Astrocyte (in vitro differentiated cells and primary cell): ENCODE data around the gene ME2. TPM values are rescaled to one million over a fixed set of nuclear protein-coding genes. Genes with fewer than 3 reads are reported as not detected.

Experiments
- DNase-seq: peaks from one replicate; pipeline ENCODE4 v3.0.0-alpha.2; 2010; ENCODE audit warnings: low read depth
- FAIRE-seq: peaks from 2 replicates; lab custom pipeline; 2011; peaks lifted over from hg19 to GRCh38; lab: Jason Lieb, UNC
- H2AFZ ChIP-seq: 2 replicates; pipeline ENCODE4 v1.6.0; 2012; ENCODE audit warnings: low read depth, low read length, inconsistent platforms
- H3K27ac ChIP-seq: 2 replicates; pipeline ENCODE4 v1.5.1; 2011; ENCODE audit warnings: low read depth, low read length, inconsistent platforms
- H3K27me3 ChIP-seq: 2 replicates; pipeline ENCODE4 v1.6.0; 2011; ENCODE audit warnings: low read length, inconsistent platforms; ENCODE audit not compliant: insufficient read depth
- H3K36me3 ChIP-seq: 2 replicates; pipeline ENCODE4 v1.5.1; 2011; ENCODE audit warnings: low read length, inconsistent platforms; ENCODE audit not compliant: insufficient read depth
- H3K4me1 ChIP-seq: 2 replicates; pipeline ENCODE4 v1.5.1; 2011; ENCODE audit warnings: low read length, inconsistent platforms; ENCODE audit not compliant: insufficient read depth
- H3K4me2 ChIP-seq: 2 replicates; pipeline ENCODE4 v1.6.0; 2012; ENCODE audit warnings: low read length, inconsistent platforms
- H3K4me3 ChIP-seq: 2 replicates; pipeline ENCODE4 v1.5.1; 2011; ENCODE audit warnings: low read depth, mild to moderate bottlenecking, low read length, inconsistent platforms; ENCODE audit not compliant: insufficient read depth
- H3K79me2 ChIP-seq: 2 replicates; pipeline ENCODE4 v1.6.0; 2012; ENCODE audit warnings: mild to moderate bottlenecking, low read length, inconsistent platforms; ENCODE audit not compliant: insufficient read depth
- H3K9ac ChIP-seq: 2 replicates; pipeline ENCODE4 v1.6.0; 2012; ENCODE audit warnings: mild to moderate bottlenecking, low read length, inconsistent platforms
- H3K9me3 ChIP-seq: 2 replicates; pipeline ENCODE4 v1.5.1; 2012; ENCODE audit warnings: low read depth, mild to moderate bottlenecking, low read length, inconsistent platforms; ENCODE audit not compliant: insufficient read depth
- H4K20me1 ChIP-seq: 2 replicates; pipeline ENCODE4 v1.6.0; 2012; ENCODE audit warnings: low read length, inconsistent platforms; ENCODE audit not compliant: insufficient read depth
- H3K27ac Mint-ChIP-seq: one replicate; pipeline ENCODE4 v1.8.0; 2021; ENCODE audit warnings: mild to moderate bottlenecking, mixed read lengths; ENCODE audit not compliant: unreplicated experiment
- H3K27me3 Mint-ChIP-seq: one replicate; pipeline ENCODE4 v1.8.0; 2021; ENCODE audit warnings: low read depth, mixed read lengths; ENCODE audit not compliant: unreplicated experiment
- H3K36me3 Mint-ChIP-seq: one replicate; pipeline ENCODE4 v1.8.0; 2021; ENCODE audit warnings: low read depth, mixed read lengths; ENCODE audit not compliant: unreplicated experiment
- H3K4me1 Mint-ChIP-seq: one replicate; pipeline ENCODE4 v1.8.0; 2021; ENCODE audit warnings: low read depth, mixed read lengths; ENCODE audit not compliant: unreplicated experiment
- H3K4me3 Mint-ChIP-seq: one replicate; pipeline ENCODE4 v1.8.0; 2021; ENCODE audit warnings: mild to moderate bottlenecking, moderate library complexity, mixed read lengths; ENCODE audit not compliant: unreplicated experiment
- H3K9me3 Mint-ChIP-seq: one replicate; pipeline ENCODE4 v1.8.0; 2021; ENCODE audit warnings: mild to moderate bottlenecking, mixed read lengths; ENCODE audit not compliant: unreplicated experiment
- EZH2 ChIP-seq: IDR thresholded peaks from 2 replicates; pipeline ENCODE4 v1.6.1; 2012; ENCODE audit warnings: mild to moderate bottlenecking, low read length, inconsistent platforms; ENCODE audit not compliant: insufficient read depth
- total RNA-seq: library from RNA; stranded (reverse); gene quantifications from 2 replicates; pipeline ENCODE4 v1.2.1, GENCODE V29; 2021
- TF ChIP-seq, protein P1 (sequence below): IDR thresholded peaks from 2 replicates; pipeline ENCODE4 v1.5.1; 2011; ENCODE audit warnings: low read depth, mild to moderate bottlenecking, inconsistent platforms, low read length, moderate library complexity; ENCODE audit not compliant: insufficient read depth

ME2 gene
- total RNA-seq, 1 donor from 2014 or later, result 44.0 TPM

DNA sequence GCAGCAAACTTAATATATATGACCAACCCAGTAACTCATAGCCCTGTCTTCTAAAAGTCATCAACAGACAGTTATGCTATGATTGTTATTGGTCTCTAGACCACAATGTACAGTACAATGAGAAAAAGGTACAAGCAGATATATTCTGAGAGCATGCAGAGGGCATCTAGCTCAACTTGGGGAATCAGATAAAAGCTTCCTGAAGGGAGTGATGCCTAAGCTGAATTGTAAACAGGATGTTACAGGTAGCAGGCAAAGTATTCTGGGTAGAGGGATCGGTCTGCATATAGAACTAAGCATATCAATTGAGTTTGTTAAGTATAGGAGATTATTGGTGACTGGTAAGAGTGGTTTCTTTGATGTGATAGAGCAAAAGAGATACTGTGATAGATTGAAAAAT is 30.3 kb downstream of the ME2 start:
- Histone ChIP-seq H3K4me3 (no peak overlapping the region), H3K9me3 (no peaks in the 10 kb centered on the region), H3K36me3 (no peaks in the 10 kb centered on the region), H2AFZ (no peak overlapping the region), H3K27ac (no peak overlapping the region), H3K4me2 (no peak overlapping the region), H3K79me2 (no peaks in the 10 kb centered on the region), H3K4me1 (no peaks in the 10 kb centered on the region), H4K20me1 (no peaks in the 10 kb centered on the region), H3K27me3 (no peaks in the 10 kb centered on the region), H3K9ac (no peak overlapping the region)
- Mint-ChIP-seq H3K9me3 (no peaks in the 10 kb centered on the region), H3K4me3 (no peak overlapping the region), H3K4me1 (no peaks in the 10 kb centered on the region), H3K36me3 (peaks cover 13% of the 10 kb centered on the region), H3K27ac (no peak overlapping the region), H3K27me3 (no peaks in the 10 kb centered on the region)
- DNase-seq (no peak), FAIRE-seq (peak; percentile 49)
- no peak for TF ChIP-seq EZH2
- TF ChIP-seq, protein P1, sequence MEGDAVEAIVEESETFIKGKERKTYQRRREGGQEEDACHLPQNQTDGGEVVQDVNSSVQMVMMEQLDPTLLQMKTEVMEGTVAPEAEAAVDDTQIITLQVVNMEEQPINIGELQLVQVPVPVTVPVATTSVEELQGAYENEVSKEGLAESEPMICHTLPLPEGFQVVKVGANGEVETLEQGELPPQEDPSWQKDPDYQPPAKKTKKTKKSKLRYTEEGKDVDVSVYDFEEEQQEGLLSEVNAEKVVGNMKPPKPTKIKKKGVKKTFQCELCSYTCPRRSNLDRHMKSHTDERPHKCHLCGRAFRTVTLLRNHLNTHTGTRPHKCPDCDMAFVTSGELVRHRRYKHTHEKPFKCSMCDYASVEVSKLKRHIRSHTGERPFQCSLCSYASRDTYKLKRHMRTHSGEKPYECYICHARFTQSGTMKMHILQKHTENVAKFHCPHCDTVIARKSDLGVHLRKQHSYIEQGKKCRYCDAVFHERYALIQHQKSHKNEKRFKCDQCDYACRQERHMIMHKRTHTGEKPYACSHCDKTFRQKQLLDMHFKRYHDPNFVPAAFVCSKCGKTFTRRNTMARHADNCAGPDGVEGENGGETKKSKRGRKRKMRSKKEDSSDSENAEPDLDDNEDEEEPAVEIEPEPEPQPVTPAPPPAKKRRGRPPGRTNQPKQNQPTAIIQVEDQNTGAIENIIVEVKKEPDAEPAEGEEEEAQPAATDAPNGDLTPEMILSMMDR, result no peak

DNA sequence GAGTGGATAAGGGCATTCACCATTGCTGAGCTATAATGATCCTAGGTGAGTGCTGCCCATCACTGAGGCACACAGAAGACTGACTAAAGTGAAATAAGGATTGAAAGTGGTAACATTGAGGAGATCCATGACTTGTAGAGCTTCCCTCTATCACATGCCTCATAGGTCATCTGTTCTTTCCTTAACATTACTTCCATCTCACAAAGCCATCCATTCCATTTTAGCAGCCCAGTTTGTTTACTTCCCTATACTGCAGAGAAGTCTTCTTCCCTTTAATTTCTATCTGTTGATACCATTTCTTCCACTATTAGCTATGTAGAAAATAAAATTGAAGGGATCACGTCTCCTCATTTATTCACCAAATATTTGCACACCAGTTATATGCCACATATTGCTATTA is 32.1 kb downstream of the ME2 start:
- TF ChIP-seq EZH2, result no peak
- TF ChIP-seq, protein P1, result no peak
- Histone ChIP-seq H3K4me3 (no peak overlapping the region), H3K4me1 (no peaks in the 10 kb centered on the region), H3K4me2 (no peak overlapping the region), H3K27me3 (no peaks in the 10 kb centered on the region), H3K9me3 (no peaks in the 10 kb centered on the region), H2AFZ (no peak overlapping the region), H3K36me3 (no peaks in the 10 kb centered on the region), H3K79me2 (no peaks in the 10 kb centered on the region), H3K27ac (no peak overlapping the region), H3K9ac (no peak overlapping the region), H4K20me1 (no peaks in the 10 kb centered on the region)
- Mint-ChIP-seq H3K27ac (no peak overlapping the region), H3K27me3 (no peaks in the 10 kb centered on the region), H3K36me3 (peaks cover 10% of the 10 kb centered on the region), H3K9me3 (no peaks in the 10 kb centered on the region), H3K4me1 (no peaks in the 10 kb centered on the region), H3K4me3 (no peak overlapping the region)
- FAIRE-seq (no peak), DNase-seq (no peak)

DNA sequence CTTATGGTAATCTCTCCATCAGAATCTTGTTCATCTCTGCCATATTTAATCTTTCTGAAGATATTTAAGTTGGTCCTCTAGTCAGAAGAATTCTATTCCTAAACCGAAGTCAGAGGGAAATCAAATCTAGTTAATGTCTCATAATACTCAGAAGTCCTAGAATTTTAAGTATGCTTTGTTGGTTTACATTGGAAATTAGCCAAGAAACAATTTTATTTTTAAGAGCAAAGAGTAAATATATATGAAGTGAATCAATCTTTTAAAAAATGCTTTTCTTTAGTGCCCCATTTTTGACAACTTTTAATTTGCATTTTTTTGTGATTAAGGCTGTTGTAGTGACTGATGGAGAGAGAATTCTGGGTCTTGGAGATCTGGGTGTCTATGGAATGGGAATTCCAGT is 38.1 kb downstream of the ME2 start:
- Histone ChIP-seq H3K4me3 (no peak overlapping the region), H3K36me3 (no peaks in the 10 kb centered on the region), H3K79me2 (no peaks in the 10 kb centered on the region), H3K27me3 (no peaks in the 10 kb centered on the region), H3K4me2 (no peak overlapping the region), H4K20me1 (no peaks in the 10 kb centered on the region), H3K9ac (no peak overlapping the region), H3K4me1 (no peaks in the 10 kb centered on the region), H3K9me3 (no peaks in the 10 kb centered on the region), H3K27ac (no peak overlapping the region), H2AFZ (no peak overlapping the region)
- Mint-ChIP-seq H3K27me3 (no peaks in the 10 kb centered on the region), H3K4me3 (no peak overlapping the region), H3K27ac (no peak overlapping the region), H3K4me1 (no peaks in the 10 kb centered on the region), H3K36me3 (peaks cover 5% of the 10 kb centered on the region), H3K9me3 (no peaks in the 10 kb centered on the region)
- DNase-seq (peak; percentile 10), FAIRE-seq (no peak)
- no peak for TF ChIP-seq EZH2
- TF ChIP-seq, protein P1, result no peak
